Cardiac muscle cell (in vitro differentiated cells and primary cell): ENCODE results near the gene KRT32. TPM values are rescaled to one million over a fixed set of nuclear protein-coding genes. Genes with fewer than 3 reads are reported as not detected.

Source experiments
- DNase-seq, 2 donors: peaks; one replicate each; pipeline versions ENCODE4 v3.0.0 to v3.0.0-alpha.2; 2010 to 2017; ENCODE audit warnings: low read depth in 1 of 2, low spot score in 1 of 2
- H3K27ac ChIP-seq: fragments of 200-600 bp; sonication (generic); 2 replicates; pipeline ENCODE4 v1.5.1; 2016
- H3K27me3 ChIP-seq: fragments of 200-600 bp; sonication (generic); 2 replicates; pipeline ENCODE4 v1.6.0; 2016; ENCODE audit warnings: control low read depth
- H3K36me3 ChIP-seq: fragments of 200-600 bp; sonication (generic); 2 replicates; pipeline ENCODE4 v1.5.1; 2016; ENCODE audit warnings: control low read depth
- H3K4me1 ChIP-seq: fragments of 200-600 bp; sonication (generic); 2 replicates; pipeline ENCODE4 v1.8.1; 2017; ENCODE audit warnings: low read depth, mild to moderate bottlenecking, mixed run types
- H3K4me3 ChIP-seq: fragments of 200-600 bp; sonication (generic); 2 replicates; pipeline ENCODE4 v1.5.1; 2016; ENCODE audit warnings: mild to moderate bottlenecking
- H3K9me3 ChIP-seq: fragments of 200-600 bp; sonication (generic); 2 replicates; pipeline ENCODE4 v1.5.1; 2017; ENCODE audit warnings: low read depth, mild to moderate bottlenecking, control low read depth
- CTCF ChIP-seq: IDR thresholded peaks from 2 replicates; pipeline ENCODE4 v1.5.1; 2012; ENCODE audit warnings: low read depth, mild to moderate bottlenecking, low read length
- polyA plus RNA-seq: library from polyadenylated mRNA; unstranded; fragments of >200 nt; fragmentation: Nextera tagmentation; extraction: Ambion mirVana; gene quantifications from 2 replicates; pipeline ENCODE4 v1.2.1, GENCODE V29; 2016
- total RNA-seq: library from RNA; depleted of rRNA; stranded (reverse); fragments of >200 nt; gene quantifications from 2 replicates; pipeline ENCODE4 v1.2.3, GENCODE V29; 2016

KRT32 gene
- total and polyA plus RNA-seq, 2 experiments from 2014 or later: not detected

DNA sequence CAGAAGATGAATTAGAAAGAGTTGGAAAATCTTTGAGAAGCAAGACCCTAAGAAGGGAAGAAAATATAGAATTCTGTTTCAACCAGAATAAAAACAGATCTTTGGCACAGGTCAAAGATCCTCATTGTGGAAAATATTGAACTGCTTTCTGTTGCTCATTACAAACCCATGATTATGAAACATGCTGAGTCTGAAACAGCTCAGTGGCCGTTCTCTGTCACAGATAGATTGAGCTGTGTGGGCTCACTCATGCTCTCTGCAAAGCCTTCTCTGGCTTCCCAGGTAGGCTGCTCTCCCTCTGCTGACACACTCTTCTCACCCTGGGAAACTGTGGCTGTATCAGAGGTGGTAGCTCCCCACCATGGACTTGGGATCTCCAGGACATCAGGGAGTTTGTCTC, 23.0 kb downstream of the KRT32 start:
- DNase-seq: no peak
- Histone ChIP-seq H3K4me1 (no peaks in the 10 kb centered on the region), H3K27me3 (peaks cover 45% of the 10 kb centered on the region), H3K36me3 (no peaks in the 10 kb centered on the region), H3K9me3 (no peaks in the 10 kb centered on the region), H3K4me3 (no peak overlapping the region), H3K27ac (no peak overlapping the region)
- no peak for TF ChIP-seq CTCF

DNA sequence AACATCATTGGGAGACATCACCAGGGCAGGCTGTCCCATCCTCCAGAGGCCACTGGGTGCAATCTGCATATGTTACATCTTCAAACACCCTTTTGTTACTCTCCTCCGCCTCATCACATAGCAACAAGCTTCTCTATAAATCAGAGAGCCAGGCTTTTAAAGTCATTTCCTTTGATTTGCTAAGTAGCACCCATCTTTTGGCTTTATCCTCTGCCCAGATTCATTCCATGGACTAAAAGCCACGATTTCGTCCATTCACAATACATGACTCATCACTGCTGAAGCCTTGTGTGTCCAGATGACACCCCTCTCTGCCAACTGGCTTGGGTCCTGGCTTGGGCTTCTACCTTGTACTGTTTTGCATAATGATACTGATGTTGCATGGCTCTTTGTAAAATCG, 24.4 kb downstream of the KRT32 start:
- TF ChIP-seq CTCF: no peak
- peak in 1 of 2 donors; percentile 59 for DNase-seq
- Histone ChIP-seq H3K9me3 (no peaks in the 10 kb centered on the region), H3K4me1 (no peaks in the 10 kb centered on the region), H3K27ac (no peak overlapping the region), H3K36me3 (no peaks in the 10 kb centered on the region), H3K27me3 (peaks cover 45% of the 10 kb centered on the region), H3K4me3 (no peak overlapping the region)

GRCh38 chr17:41440531-41441033, 26.6 kb downstream of the KRT32 start, which contains the start of gene KRT38:
KRT38 (minus strand) TSS chr17:41440983; CDS start chr17:41440921, 62 bp downstream.
- TF ChIP-seq CTCF: no peak

DNA sequence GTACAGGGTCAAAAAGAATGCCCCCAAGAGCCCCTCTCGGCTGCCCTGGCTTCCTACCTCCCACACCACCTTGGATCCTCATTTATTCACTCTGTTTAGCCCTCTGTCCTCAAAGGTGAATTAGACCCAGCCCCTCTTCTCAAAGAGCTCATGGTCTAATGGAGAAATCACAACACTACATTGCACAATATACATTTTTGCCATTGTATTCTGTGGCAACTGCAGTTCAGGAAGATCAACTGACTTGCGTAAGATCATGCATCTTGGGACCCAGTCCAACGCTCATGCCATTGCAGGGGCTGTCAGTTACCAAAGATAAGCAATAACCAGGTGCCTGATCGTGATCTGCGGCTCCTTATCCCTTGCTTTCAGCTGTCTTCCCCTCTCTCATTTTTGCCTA, 27.8 kb downstream of the KRT32 start:
- H3K36me3 ChIP-seq: no peaks in the 10 kb centered on the region
- no peak for TF ChIP-seq CTCF
- H3K4me3 ChIP-seq: no peak overlapping the region
- no peaks in the 10 kb centered on the region for H3K4me1 ChIP-seq
- H3K27me3 ChIP-seq: peaks cover 49% of the 10 kb centered on the region
- no peaks in the 10 kb centered on the region for H3K9me3 ChIP-seq
- H3K27ac ChIP-seq: no peak overlapping the region
- DNase-seq: peak in 1 of 2 donors; percentile 63

More at GRCh38 chr17:41440531-41441033, 26.6 kb downstream of the KRT32 start, which contains the start of gene KRT38:
- no peak within 1 kb of the TSS for H3K27ac ChIP-seq
- no peaks in the 10 kb centered on the region for H3K36me3 ChIP-seq
- no peak within 1 kb of the TSS for H3K4me3 ChIP-seq
- no peaks in the 10 kb centered on the region for H3K9me3 ChIP-seq
- peaks cover 54% of the 10 kb centered on the region for H3K27me3 ChIP-seq
- no peak for DNase-seq
- no peaks in the 10 kb centered on the region for H3K4me1 ChIP-seq

DNA sequence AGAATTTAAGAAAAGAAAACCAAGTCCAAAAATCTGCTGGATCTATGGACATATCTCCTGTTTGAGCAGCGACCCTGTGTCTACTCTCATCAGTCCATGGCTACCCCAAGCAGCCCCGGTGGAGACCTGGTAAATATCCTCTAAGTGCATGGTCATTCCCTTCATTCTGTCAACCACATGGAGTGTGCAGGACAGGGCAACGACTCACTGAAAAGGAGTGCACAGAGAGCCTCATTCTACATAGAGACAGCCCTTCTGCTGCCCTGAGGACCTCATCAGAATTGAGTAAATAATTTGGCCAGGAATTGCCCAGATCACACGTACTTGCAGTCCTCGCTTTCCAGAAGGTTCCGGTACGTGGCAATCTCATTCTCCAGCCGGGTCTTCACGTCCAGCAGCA, 29.4 kb downstream of the KRT32 start:
- H3K27ac ChIP-seq: no peak overlapping the region
- peaks cover 7% of the 10 kb centered on the region for H3K4me1 ChIP-seq
- no peaks in the 10 kb centered on the region for H3K36me3 ChIP-seq
- no peak overlapping the region for H3K4me3 ChIP-seq
- H3K9me3 ChIP-seq: no peaks in the 10 kb centered on the region
- DNase-seq: peak in 1 of 2 donors; percentile 15
- TF ChIP-seq CTCF: no peak
- peaks cover 35% of the 10 kb centered on the region for H3K27me3 ChIP-seq
